ENCODE data around the gene CCRL2. TPM values are rescaled to one million over a fixed set of nuclear protein-coding genes. Genes with fewer than 3 reads are reported as not detected.

Gene CCRL2
- polyA plus RNA-seq, 1 donor from 2014 or later: not detected

- TF ChIP-seq MXI1 (conservative IDR thresholded peaks at IDR 0.05; ENCODE audit: poor library complexity, severe bottlenecking): no peak
- no peak for TF ChIP-seq POLR2AphosphoS5 (IDR thresholded peaks at IDR 0.05)
- TF ChIP-seq EZH2 (IDR thresholded peaks at IDR 0.05; ENCODE audit: borderline replicate concordance, insufficient read depth, low read length, poor library complexity, severe bottlenecking): no peak
- TF ChIP-seq TAF1 (IDR thresholded peaks at IDR 0.05; ENCODE audit: low read depth): no peak
- TF ChIP-seq RAD21 (conservative IDR thresholded peaks at IDR 0.05): no peak
- TF ChIP-seq CTCF (IDR thresholded peaks at IDR 0.05; ENCODE audit: poor library complexity, severe bottlenecking): no peak
- no peak for TF ChIP-seq EP300 (conservative IDR thresholded peaks at IDR 0.05; ENCODE audit: poor library complexity, severe bottlenecking)
- no peak for TF ChIP-seq REST (IDR thresholded peaks at IDR 0.05; ENCODE audit: borderline replicate concordance)
- TF ChIP-seq SMC3 (conservative IDR thresholded peaks at IDR 0.05; ENCODE audit: poor library complexity): no peak
Measured at GRCh38 chr3:46375218-46375617, 31.8 kb upstream of the CCRL2 start.

GRCh38 chr3:46375814-46376213 lies 31.2 kb upstream of the CCRL2 start:
- Histone ChIP-seq H3K9ac (ENCODE audit: low read length) (no peak overlapping the region), H3K36me3 (ENCODE audit: insufficient read depth, low read length) (no peaks in the 10 kb centered on the region), H3K27ac (ENCODE audit: low read length) (no peak overlapping the region), H4K20me1 (ENCODE audit: insufficient read depth) (no peaks in the 10 kb centered on the region), H3K27me3 (ENCODE audit: insufficient read depth, low read depth, low read length) (no peaks in the 10 kb centered on the region), H3K4me2 (ENCODE audit: low read length) (no peak overlapping the region), H3K9me2 (ENCODE audit: insufficient read depth, low read length) (no peaks in the 10 kb centered on the region), H3K79me2 (replicated peaks; ENCODE audit: insufficient read depth, low read length) (no peaks in the 10 kb centered on the region), H3K4me3 (ENCODE audit: low read length) (no peak overlapping the region), H3K9me3 (ENCODE audit: low read length) (no peaks in the 10 kb centered on the region), H3F3A (ENCODE audit: insufficient read depth, low read length, poor library complexity, severe bottlenecking) (no peaks in the 10 kb centered on the region), H2AFZ (ENCODE audit: low read depth, low read length) (no peak overlapping the region)
- TF ChIP-seq REST (IDR thresholded peaks at IDR 0.05; ENCODE audit: borderline replicate concordance): no peak
- no peak for TF ChIP-seq TAF1 (IDR thresholded peaks at IDR 0.05; ENCODE audit: low read depth)
- no peak for TF ChIP-seq POLR2AphosphoS5 (IDR thresholded peaks at IDR 0.05)
- TF ChIP-seq CTCF (IDR thresholded peaks at IDR 0.05; ENCODE audit: poor library complexity, severe bottlenecking): no peak
- TF ChIP-seq MXI1 (conservative IDR thresholded peaks at IDR 0.05; ENCODE audit: poor library complexity, severe bottlenecking): no peak
- no peak for TF ChIP-seq EZH2 (IDR thresholded peaks at IDR 0.05; ENCODE audit: borderline replicate concordance, insufficient read depth, low read length, poor library complexity, severe bottlenecking)
- TF ChIP-seq EP300 (conservative IDR thresholded peaks at IDR 0.05; ENCODE audit: poor library complexity, severe bottlenecking): no peak
- TF ChIP-seq RAD21 (conservative IDR thresholded peaks at IDR 0.05): no peak
- TF ChIP-seq SMC3 (conservative IDR thresholded peaks at IDR 0.05; ENCODE audit: poor library complexity): no peak

More at GRCh38 chr3:46375218-46375617, 31.8 kb upstream of the CCRL2 start:
- H3K36me3 ChIP-seq (ENCODE audit: insufficient read depth, low read length): no peaks in the 10 kb centered on the region
- no peak overlapping the region for H2AFZ ChIP-seq (ENCODE audit: low read depth, low read length)
- H3F3A ChIP-seq (ENCODE audit: insufficient read depth, low read length, poor library complexity, severe bottlenecking): no peaks in the 10 kb centered on the region
- H3K9me2 ChIP-seq (ENCODE audit: insufficient read depth, low read length): no peaks in the 10 kb centered on the region
- no peak overlapping the region for H3K9ac ChIP-seq (ENCODE audit: low read length)
- H3K4me3 ChIP-seq (ENCODE audit: low read length): no peak overlapping the region
- H4K20me1 ChIP-seq (ENCODE audit: insufficient read depth): no peaks in the 10 kb centered on the region
- H3K79me2 ChIP-seq (replicated peaks; ENCODE audit: insufficient read depth, low read length): no peaks in the 10 kb centered on the region
- H3K27ac ChIP-seq (ENCODE audit: low read length): no peak overlapping the region
- no peaks in the 10 kb centered on the region for H3K9me3 ChIP-seq (ENCODE audit: low read length)
- no peaks in the 10 kb centered on the region for H3K27me3 ChIP-seq (ENCODE audit: insufficient read depth, low read depth, low read length)
- no peak overlapping the region for H3K4me2 ChIP-seq (ENCODE audit: low read length)

All from neural cell (in vitro differentiated cells).